Stimulated activated CD8-positive, alpha-beta memory T cell treated with anti-CD3 and anti-CD28 coated beads, Interleukin-7, amount 100 ng/mL, for 4 hours (primary cell): ENCODE data around the gene SLC25A34.
"Not testable (repeated sequence)": the region's sequence is repeated elsewhere in the genome, so short reads cannot be mapped to it uniquely, and the experiment has no call there.

ENCODE experiments used
- DNase-seq, 2 donors: peaks; one replicate each; pipeline ENCODE4 v3.0.0-alpha.2; 2020; ENCODE audit warnings: low read depth in 2 of 2

SLC25A34 gene

GRCh38 chr1:15736038-15736891, at the start of gene SLC25A34:
TSS of gene SLC25A34 (plus strand) at chr1:15736258. CDS start at chr1:15736486, 228 bp downstream.
- DNase-seq = no peak

- no peak for DNase-seq
These were observed 48.6 kb upstream of the SLC25A34 start for GRCh38 chr1:15687446-15687845.

GRCh38 chr1:15690317-15690716, 45.7 kb upstream of the SLC25A34 start:
- no peak for DNase-seq

- DNase-seq = no peak
These were observed 44.5 kb upstream of the SLC25A34 start for GRCh38 chr1:15691434-15692032.

GRCh38 chr1:15692121-15692682, 43.9 kb upstream of the SLC25A34 start:
- no peak for DNase-seq

- DNase-seq = no peak
These were observed 42.7 kb upstream of the SLC25A34 start for GRCh38 chr1:15693371-15693770.

- peak in 1 of 2 donors; percentile 8 for DNase-seq
These were observed 39.0 kb upstream of the SLC25A34 start for GRCh38 chr1:15696956-15697521.

- DNase-seq = no peak
These were observed 37.9 kb upstream of the SLC25A34 start for GRCh38 chr1:15698201-15698600.

- DNase-seq = not testable (repeated sequence)
These were observed 36.7 kb upstream of the SLC25A34 start for GRCh38 chr1:15699321-15699720.

GRCh38 chr1:15700508-15700907, 35.5 kb upstream of the SLC25A34 start:
- no peak for DNase-seq

GRCh38 chr1:15701784-15702183, 34.3 kb upstream of the SLC25A34 start:
- DNase-seq = no peak

- DNase-seq = no peak
These were observed 33.1 kb upstream of the SLC25A34 start for GRCh38 chr1:15702722-15703550.

GRCh38 chr1:15703562-15703961, 32.5 kb upstream of the SLC25A34 start:
- DNase-seq = no peak

GRCh38 chr1:15704526-15705183, 31.4 kb upstream of the SLC25A34 start:
- DNase-seq = no peak

GRCh38 chr1:15705184-15705566, 30.9 kb upstream of the SLC25A34 start:
- DNase-seq = no peak

GRCh38 chr1:15706751-15707150, 29.3 kb upstream of the SLC25A34 start:
- DNase-seq = no peak

- DNase-seq = no peak
These were observed 28.7 kb upstream of the SLC25A34 start for GRCh38 chr1:15707239-15707925.

- DNase-seq = no peak
These were observed 27.4 kb upstream of the SLC25A34 start for GRCh38 chr1:15708486-15709137.

GRCh38 chr1:15709226-15709625, 26.8 kb upstream of the SLC25A34 start:
- no peak for DNase-seq

- DNase-seq = no peak
These were observed 23.9 kb upstream of the SLC25A34 start for GRCh38 chr1:15712168-15712567.
